Activated CD4-positive, alpha-beta T cell treated with anti-CD3 and anti-CD28 coated beads, Interleukin-2, amount 50 U/mL, for 4 hours (primary cell): ENCODE data around the gene TIMM8B.
A peak's percentile ranks its signal among the peaks of the same experiment; 100 is the strongest.
"Not testable (repeated sequence)": the region's sequence is repeated elsewhere in the genome, so short reads cannot be mapped to it uniquely, and the experiment has no call there.

Source experiments
- DNase-seq, 2 experiments: peaks; one replicate each; pipeline ENCODE4 v3.0.0-alpha.2; 2020

Gene TIMM8B

DNA sequence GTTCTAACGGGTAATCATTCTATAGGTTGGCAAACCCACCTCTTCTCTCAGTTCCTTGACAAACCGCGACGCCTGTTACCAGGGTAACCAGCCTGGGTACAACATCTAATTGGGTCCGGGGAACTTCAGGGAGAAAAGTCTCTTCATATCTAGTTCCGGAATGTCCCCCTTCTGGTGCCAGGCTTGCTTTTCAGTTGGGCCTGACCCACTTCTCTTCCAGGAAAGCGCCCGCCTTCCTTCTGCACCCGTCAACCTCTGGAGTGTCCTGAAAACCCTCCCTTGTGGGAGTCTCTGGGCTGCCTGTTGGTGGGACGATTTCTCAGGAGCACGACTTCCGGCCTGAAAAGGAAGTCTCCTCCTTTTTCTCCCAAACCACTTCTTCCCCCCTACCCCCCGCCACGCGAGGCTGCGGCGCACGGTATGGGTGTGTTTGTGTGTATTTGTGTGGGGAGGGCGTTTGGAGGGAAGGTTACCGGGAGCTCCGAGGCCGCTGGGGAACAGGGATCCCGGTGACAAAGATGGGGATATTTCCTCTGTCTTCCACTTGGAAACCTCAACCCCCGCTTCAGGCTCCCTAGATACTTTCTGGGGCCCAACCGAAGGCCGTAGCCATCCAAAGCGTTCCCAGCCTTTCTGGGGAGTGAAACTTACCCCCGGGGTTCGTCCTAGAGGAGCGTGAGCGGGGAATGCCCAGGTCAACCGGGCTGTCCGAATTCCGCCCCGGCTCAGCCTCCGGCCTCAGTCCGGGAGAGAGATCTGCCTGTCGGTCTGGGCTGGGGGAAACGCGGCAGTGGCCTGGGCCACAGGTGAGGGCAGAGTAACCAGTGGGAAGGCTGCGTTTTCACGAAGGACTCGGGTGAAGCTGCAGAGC, 12.4 kb downstream of the TIMM8B start, which contains the start of the genes NKAPD1 and PIH1D2:
Gene NKAPD1, plus strand, starts transcription at position 359 of the 871 bp plus-strand sequence. CDS start 1,276 bp downstream, outside the sequence.
Gene PIH1D2, minus strand, starts transcription at position 77 of the 871 bp plus-strand sequence. CDS start 843 bp downstream, outside the sequence.
- peak; percentile 72 for DNase-seq

DNA sequence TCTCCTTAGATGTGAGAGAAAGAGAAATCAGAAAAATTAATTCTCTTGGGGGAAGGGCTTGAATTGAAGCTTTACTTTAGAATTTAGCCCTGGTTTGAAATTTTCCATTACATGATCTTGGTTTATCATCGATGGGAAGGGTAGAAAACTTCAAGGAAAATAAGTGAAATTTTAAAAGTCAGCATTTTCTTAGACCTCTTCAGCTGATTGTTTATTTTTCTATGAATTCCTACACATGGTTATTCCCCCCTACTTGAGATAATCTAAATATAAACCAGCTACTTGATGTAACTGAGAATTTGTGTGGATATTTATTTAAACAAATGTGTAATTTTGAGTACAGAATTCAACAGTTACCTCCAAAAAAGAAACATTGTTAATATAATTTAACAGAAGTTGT, 23.6 kb downstream of the TIMM8B start:
- no peak for DNase-seq

DNA sequence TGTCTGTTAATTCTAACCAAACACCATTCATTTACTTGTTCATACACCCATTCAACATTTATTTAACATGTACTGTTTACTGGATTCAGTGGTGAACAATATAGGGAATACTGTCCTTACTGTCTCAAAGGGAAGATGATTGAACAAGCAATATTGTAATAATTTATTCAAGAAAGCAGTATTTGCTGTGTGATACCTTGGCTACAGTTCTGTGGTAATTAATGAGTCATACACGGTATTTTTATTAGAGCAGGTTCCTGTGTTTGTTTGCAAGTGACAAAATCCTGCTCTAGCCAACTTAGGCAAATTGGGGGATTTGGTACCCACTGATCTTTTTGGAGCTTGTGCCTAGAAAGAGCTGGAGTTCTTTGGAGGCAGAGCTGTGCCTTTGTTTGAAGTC, 28.5 kb downstream of the TIMM8B start:
- DNase-seq: no peak

DNA sequence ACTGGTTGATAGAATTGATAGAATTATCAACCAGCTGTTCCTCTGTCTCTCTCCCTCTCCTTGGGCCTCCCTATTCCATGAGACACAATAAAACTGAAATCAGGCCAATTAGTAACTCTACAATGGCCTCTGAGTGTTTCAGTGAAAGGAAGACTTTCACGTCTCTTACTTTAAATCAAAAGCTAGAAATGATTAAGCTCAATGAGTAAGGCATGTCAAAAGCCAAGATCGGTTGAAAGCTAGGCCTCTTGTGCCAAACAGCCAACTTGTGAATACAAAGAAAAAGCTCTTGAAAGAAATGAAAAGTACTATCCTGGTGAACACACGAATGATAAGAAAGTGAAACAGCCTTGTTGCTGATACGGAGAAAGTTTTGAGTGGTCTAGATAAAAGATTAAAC, 29.4 kb downstream of the TIMM8B start:
- DNase-seq: no peak

DNA sequence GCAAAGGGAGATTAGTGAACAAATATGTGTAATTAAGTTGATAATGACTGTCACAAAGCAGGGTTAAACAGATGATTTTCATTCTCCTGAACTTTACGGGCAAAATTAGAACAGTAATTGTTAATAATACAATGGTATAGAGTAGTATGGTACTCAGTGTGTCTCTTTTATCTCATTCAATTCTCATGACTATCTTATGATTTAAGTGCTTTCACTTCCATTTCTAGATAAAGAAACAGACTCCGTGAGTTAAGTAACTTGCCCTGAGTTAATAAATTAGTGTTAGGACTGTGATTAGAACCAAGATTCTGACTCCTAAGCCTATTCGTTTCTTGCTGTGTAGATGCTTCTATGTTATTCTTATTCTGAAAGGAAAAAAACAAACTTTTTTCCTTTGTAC, 34.8 kb downstream of the TIMM8B start:
- DNase-seq: no peak

DNA sequence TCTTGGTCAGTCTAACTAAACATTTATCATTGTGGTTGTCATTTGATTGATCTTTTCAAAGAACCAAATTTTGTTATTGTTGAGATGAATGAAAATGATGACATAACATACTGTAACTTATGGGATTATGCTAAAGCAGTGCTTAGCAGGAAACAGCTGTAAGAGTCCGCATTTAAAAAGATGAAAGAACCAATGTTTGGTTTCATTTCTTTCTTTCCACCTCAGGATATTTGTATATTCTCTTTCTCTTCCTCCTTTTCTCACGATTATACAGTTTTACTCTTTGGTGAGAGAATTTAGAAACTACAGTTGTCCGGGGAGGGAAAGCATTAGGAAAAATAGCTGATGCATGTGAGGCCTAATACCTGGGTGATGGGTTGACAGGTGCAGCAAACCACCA, 35.8 kb downstream of the TIMM8B start:
- DNase-seq: no peak

DNA sequence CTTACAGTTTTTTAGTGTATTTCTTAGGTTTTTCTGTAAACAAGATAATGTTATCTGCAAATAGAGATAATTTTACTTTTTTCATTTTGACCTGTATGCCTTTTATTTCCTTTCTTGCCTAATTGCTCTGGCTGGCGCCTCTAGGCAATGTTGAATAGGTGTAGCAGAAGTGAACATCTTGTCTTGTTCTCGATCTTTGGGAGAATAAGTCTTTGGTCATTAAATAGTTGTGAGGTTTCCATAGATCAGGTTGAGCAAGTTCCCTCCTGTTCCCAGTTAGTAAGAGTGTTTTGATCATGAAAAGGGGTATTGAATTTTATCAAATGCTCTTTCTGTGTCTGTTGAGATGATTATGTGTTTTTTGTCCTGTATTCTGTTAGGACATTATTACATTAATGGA, 36.8 kb downstream of the TIMM8B start:
- no peak for DNase-seq

DNA sequence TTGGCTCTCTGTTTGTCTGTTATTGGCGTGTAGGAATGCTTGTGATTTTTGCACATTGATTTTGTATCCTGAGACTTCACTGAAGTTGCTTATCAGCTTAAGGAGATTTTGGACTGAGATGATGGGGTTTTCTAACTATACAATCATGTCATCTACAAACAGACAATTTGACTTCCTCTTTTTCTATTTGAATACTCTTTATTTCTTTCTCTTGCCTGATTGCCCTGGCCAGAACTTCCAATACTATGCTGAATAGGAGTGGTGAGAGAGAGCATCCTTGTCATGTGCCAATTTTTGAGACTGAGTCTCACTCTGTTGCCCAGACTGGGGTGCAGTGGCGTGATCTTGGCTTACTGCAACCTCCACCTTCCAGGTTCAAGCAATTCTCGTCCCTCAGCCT, 38.3 kb downstream of the TIMM8B start:
- DNase-seq: not testable (repeated sequence)

DNA sequence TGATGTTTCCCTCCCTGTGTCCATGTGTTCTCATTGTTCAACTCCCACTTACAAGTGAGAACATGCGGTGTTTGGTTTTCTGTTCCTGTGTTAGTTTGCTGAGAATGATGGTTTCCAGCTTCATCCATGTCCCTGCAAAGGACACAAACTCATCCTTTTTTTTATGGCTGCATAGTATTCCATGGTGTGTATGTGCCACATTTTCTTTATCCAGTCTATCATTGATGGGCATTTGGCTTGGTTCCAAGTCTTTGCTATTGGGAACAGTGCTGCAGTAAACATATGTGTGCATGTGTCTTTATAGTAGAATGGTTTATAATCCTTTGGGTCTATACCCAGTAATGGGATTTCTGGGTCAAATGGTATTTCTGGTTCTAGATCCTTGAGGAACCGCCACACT, 39.9 kb downstream of the TIMM8B start:
- not testable (repeated sequence) for DNase-seq

DNA sequence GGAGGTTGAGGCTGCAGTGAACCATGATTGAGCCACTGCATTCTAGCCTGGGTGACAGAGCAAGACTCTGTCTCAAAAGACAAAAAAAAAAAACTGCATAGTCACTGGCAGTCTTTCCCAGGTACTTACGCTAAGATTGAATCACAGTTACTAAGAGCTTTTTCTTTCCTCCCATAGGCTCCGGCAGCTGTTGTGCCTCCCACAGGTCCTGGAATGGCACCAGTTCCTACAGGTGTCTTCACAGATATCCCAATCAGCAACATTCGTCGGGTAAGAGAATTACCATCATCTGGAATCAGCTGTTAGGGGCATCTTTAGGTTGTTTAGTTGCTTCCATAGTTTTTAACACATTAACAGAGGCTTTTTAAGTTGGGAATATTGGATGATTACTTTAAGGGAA, 41.6 kb downstream of the TIMM8B start:
- DNase-seq: no peak

DNA sequence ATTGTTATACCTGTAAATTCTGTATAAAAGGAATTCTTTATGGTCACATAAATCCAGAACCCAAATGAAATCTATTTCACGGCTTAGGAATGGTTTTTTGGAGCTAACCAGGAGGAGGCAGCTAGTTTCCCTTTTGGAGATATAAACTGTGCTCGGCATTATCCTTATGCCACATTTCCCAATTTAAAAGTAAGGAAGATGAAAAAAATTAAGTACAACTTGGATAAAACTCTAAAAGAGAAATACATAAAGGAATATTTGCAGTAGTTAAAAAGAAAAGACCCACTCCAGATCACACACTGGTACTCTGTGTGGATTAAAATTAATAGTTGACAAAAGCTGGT, 43.6 kb downstream of the TIMM8B start:
- no peak for DNase-seq

DNA sequence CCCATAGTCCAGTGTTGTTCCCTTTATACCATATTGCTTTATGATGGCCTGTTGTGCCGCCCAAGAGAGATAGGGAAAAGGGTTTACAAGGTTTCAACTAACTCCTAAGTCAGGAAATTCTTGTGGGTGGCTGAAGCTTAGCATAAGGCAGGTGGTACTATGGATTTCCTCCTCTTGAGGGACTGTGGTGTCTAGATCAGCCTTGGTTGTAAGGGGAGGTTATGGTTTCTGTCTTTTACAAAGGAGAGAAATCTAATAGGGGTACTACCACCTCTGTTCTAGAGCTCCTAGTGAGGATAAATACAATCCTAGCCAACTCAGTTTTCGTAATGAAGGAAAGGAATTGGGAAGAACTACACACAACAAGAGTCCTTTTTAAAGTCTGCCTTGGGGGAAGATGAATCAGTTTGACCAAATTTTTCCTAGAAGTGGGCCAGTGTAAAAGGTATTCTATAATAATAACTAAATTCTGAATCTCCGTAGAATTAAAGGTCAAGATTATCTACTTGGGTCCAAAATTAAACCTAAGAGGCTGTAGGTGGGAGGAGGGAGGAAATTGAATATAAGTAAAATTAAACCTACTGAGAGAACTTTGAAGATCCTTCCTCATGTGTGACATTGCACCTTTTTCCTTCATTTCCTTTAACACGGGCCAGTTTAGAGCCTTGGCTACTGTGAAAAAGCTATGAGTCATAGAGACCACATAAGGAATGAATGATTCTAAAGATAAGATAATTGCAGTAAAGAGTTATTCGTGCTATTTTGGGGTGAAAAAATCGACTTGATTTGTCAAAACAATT, 44.2 kb downstream of the TIMM8B start:
- DNase-seq: no peak

DNA sequence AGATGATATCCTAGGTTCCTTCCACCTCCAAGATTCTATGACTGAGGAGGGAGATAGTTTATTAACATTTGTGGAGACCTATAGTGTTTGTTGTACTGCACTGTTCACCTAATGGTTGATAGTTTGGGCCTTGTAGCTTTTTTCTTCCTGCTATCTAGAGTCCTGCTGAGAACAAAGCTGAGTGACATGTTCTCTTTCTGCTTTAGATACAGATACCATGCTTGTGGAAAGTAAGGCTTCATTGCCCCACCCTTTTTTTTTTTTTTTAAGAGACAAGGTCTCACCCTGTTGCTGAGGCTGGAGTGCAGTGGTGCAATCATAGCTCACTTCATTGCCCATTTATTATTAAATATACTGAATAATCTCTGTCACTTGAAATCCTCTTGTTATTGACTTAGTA, 49.0 kb downstream of the TIMM8B start:
- DNase-seq: no peak
